ENCODE results near the gene TCP11L1. TPM values are rescaled to one million over a fixed set of nuclear protein-coding genes. Genes with fewer than 3 reads are reported as not detected.

TCP11L1 gene
- total and polyA plus RNA-seq, 9 of the 15 experiments (the other 6 are each of a cell fraction or from before 2014, with no cell fraction given) = 1.6 to 15.3 (median 5.4) TPM

GRCh38 chr11:33015621-33016551 is 23.5 kb upstream of the TCP11L1 start, which contains the start of gene DEPDC7 (continued):
- no peak for TF ChIP-seq ATF1 (CRISPR knock-in tag; IDR thresholded peaks at IDR 0.05)
- TF ChIP-seq ATF1 (tag; IDR thresholded peaks at IDR 0.05) = peak; percentile 61; the same call in 1 of the 2 replicates
- no peak for TF ChIP-seq TSHZ1 (CRISPR knock-in tag; IDR thresholded peaks at IDR 0.05)
- no peak for TF ChIP-seq CHD1 (IDR thresholded peaks at IDR 0.05; ENCODE audit: low read length)
- TF ChIP-seq ZNF609 (CRISPR knock-in tag; IDR thresholded peaks at IDR 0.05; ENCODE audit: borderline replicate concordance) = no peak
- TF ChIP-seq POLR2AphosphoS2 (IDR thresholded peaks at IDR 0.05; ENCODE audit: low read length) = no peak
- TF ChIP-seq BRF1 (IDR thresholded peaks at IDR 0.05; ENCODE audit: borderline replicate concordance, extremely low read depth, insufficient read length) = no peak
- no peak for TF ChIP-seq HDAC6 (IDR thresholded peaks at IDR 0.05; ENCODE audit: low read depth, low read length)
- TF ChIP-seq GATA2 (CRISPR knock-in tag; IDR thresholded peaks at IDR 0.05) = no peak
- TF ChIP-seq EHMT2 (IDR thresholded peaks at IDR 0.05) = no peak
- TF ChIP-seq KAT2B (IDR thresholded peaks at IDR 0.05; ENCODE audit: low read depth, low read length) = no peak
- TF ChIP-seq DEAF1 (CRISPR knock-in tag; IDR thresholded peaks at IDR 0.05) = no peak
- no peak for TF ChIP-seq TRIM24 (IDR thresholded peaks at IDR 0.05)
- no peak for TF ChIP-seq BACH1 (tag; IDR thresholded peaks at IDR 0.05)
- TF ChIP-seq CBX2 (IDR thresholded peaks at IDR 0.05; ENCODE audit: insufficient read depth, low read length, poor library complexity, severe bottlenecking) = no peak
- TF ChIP-seq ZNF551 (CRISPR knock-in tag; IDR thresholded peaks at IDR 0.05) = no peak
